Kidney epithelial cell (primary cell): ENCODE data around the gene CNTNAP1. TPM values are rescaled to one million over a fixed set of nuclear protein-coding genes. Genes with fewer than 3 reads are reported as not detected.

Source experiments
- DNase-seq: peaks from one replicate; pipeline ENCODE4 v3.0.0-alpha.2; 2010; ENCODE audit warnings: low read depth
- H3K27me3 ChIP-seq: 2 replicates; pipeline ENCODE4 v1.6.0; 2011; ENCODE audit warnings: low read length; ENCODE audit not compliant: control insufficient read depth, insufficient read depth
- H3K36me3 ChIP-seq: 2 replicates; pipeline ENCODE4 v1.5.1; 2011; ENCODE audit warnings: low read length; ENCODE audit not compliant: control insufficient read depth, insufficient read depth
- H3K4me3 ChIP-seq: 2 replicates; pipeline ENCODE4 v1.5.1; 2011; ENCODE audit warnings: low read depth, mild to moderate bottlenecking, control low read depth, low read length
- total RNA-seq: library from RNA; depleted of rRNA; stranded (reverse); fragments of >200 nt; gene quantifications from 2 replicates; pipeline ENCODE4 v1.2.3, GENCODE V29; 2015
- TF ChIP-seq, protein P1 (sequence below): IDR thresholded peaks from 2 replicates; pipeline ENCODE4 v1.5.1; 2011; ENCODE audit warnings: mild to moderate bottlenecking, moderate library complexity, low read length, control low read depth, inconsistent platforms; ENCODE audit not compliant: insufficient read depth, poor library complexity, severe bottlenecking

CNTNAP1 gene
- total RNA-seq, 1 donor from 2014 or later = 5.8 TPM

DNA sequence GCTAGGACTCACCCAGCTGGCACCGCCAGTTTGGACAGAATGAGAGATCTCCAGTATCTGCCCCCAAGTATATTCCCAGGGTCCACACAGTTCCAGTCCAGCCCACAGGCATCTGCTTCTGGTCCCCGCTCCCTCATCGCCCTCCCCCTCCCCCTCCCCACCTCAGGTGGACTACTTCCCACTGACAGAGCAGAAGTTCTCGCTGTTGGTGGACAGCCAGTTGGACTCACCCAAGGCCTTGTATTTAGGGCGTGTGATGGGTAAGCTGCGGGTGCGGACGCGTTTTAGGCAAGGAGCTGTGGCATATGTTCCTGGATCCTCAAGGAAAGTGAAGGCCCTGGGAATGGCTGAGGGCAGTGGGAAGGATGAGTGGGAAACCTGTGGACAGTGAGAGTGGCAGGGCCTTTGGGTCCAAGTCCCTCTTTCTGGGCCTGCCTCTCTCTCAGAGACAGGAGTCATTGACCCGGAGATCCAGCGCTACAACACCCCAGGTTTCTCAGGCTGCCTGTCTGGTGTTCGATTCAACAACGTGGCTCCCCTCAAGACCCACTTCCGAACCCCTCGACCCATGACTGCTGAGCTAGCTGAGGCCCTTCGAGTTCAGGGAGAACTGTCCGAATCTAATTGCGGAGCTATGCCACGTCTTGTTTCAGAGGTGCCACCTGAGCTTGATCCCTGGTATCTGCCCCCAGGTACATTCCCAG lies 14.9 kb downstream of the CNTNAP1 start:
- DNase-seq = no peak
- TF ChIP-seq, protein P1, sequence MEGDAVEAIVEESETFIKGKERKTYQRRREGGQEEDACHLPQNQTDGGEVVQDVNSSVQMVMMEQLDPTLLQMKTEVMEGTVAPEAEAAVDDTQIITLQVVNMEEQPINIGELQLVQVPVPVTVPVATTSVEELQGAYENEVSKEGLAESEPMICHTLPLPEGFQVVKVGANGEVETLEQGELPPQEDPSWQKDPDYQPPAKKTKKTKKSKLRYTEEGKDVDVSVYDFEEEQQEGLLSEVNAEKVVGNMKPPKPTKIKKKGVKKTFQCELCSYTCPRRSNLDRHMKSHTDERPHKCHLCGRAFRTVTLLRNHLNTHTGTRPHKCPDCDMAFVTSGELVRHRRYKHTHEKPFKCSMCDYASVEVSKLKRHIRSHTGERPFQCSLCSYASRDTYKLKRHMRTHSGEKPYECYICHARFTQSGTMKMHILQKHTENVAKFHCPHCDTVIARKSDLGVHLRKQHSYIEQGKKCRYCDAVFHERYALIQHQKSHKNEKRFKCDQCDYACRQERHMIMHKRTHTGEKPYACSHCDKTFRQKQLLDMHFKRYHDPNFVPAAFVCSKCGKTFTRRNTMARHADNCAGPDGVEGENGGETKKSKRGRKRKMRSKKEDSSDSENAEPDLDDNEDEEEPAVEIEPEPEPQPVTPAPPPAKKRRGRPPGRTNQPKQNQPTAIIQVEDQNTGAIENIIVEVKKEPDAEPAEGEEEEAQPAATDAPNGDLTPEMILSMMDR = no peak
- Histone ChIP-seq H3K36me3 (peaks cover 3% of the 10 kb centered on the region), H3K4me3 (no peak overlapping the region), H3K27me3 (no peaks in the 10 kb centered on the region)

DNA sequence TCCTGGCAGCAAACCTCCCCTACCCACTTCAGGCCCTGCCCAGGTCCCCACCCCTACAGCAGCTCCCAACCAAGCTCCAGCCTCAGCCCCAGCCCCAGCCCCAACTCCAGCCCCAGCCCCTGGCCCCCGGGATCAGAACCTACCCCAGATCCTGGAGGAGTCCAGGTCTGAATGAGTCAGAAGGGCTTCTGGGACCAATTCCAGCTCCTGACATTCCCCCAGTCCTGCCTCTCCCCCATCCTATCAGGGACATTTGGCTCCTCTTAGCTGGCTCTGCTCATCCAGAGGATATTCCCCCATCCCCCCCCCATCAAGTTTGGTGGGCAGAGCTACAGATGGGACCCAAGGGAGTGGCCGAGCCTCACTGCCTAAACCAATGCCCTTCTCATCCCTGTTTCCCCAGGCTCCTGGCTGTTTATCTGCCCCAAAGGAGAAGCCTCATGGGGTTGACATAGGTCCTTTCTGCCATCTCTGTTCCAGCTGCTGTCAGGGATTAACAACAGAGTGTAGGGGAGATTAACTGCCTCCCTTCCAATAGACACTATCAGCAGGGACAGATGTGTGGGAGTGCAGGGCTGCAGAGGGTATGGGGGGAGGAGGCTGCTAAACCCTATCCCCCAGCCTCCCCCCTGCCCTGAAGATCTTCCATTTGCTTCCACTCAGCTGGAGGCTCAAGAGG lies 16.5 kb downstream of the CNTNAP1 start:
- Histone ChIP-seq H3K36me3 (peaks cover 3% of the 10 kb centered on the region), H3K27me3 (no peaks in the 10 kb centered on the region)
- DNase-seq = no peak

DNA sequence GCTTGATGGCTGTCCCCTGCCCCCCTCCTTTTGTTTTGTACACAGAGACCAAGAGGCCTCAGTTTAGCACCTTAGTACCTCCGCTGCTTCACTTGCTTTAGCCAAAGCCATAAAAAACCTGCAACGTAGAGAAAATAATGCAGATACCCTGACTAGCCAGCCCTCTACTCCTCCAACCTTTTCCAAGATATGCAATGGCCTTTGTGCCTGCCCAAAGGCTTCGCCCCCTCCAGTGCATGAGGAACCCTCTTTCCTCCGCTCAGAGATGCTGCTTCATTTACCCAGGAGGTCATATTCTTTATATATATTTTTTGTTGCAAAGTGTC lies 17.0 kb downstream of the CNTNAP1 start:
- no peak overlapping the region for H3K4me3 ChIP-seq
- TF ChIP-seq, protein P1 = no peak
- DNase-seq = no peak
- no peaks in the 10 kb centered on the region for H3K27me3 ChIP-seq
- peaks cover 3% of the 10 kb centered on the region for H3K36me3 ChIP-seq

More for the DNA sequence above, 16.5 kb downstream of the CNTNAP1 start:
- no peak overlapping the region for H3K4me3 ChIP-seq
- TF ChIP-seq, protein P1 = no peak

DNA sequence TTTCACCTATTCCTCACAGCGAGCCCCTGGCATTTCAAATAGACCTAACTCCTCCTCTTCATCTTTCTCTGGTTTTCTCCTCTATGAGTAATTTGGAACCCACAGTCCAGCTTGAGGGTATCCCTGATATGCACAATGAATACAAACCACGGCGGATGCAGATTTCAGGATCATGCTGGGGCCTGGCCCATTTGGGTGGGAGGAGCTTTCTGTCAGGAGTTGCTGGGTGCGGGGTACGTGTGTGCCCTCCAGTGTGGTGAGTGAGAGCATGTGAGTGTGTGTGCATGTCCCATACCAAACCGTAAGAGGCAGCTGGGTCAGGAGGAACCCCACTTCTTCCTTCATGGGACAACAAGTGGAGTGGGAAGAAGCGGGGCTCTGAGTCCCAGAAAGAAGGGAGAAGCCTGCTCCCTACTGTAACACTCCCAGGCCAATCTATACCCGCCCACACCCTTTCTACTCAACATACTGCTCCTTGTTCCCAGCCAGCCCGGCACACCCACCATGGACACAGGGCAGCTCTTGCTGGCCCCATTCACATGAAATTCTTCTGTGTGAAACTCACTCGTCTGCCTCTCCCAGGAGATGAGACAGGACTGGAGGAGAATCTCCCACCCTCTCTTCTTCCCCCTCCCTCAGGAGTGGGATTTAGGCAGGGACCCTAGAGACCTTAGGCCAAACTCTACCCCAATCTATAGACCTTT lies 18.4 kb downstream of the CNTNAP1 start:
- TF ChIP-seq, protein P1 = no peak
- H3K36me3 ChIP-seq = peaks cover 3% of the 10 kb centered on the region
- H3K4me3 ChIP-seq = no peak overlapping the region
- no peak for DNase-seq
- H3K27me3 ChIP-seq = no peaks in the 10 kb centered on the region

DNA sequence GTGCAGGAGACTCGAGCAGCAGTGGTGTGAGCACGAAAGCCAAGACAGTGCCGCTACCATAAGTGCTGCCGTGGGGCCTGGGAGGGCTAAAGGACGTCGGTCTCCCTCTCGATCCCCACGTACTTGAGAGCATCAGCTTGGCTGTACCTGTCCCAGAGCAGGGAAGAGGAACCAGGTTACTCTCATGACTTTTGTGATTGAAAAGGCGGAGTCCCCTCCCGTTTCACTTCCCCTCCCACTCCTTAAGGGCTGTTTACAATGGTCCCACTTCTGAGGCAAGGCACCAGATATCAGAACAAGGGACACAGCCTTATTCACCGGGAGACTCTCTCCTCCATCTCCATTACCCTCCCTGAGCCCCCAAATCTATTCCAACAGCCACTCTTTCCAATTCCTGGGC lies 20.1 kb downstream of the CNTNAP1 start:
- H3K36me3 ChIP-seq = peaks cover 4% of the 10 kb centered on the region
- H3K27me3 ChIP-seq = no peaks in the 10 kb centered on the region
- DNase-seq = no peak
- TF ChIP-seq, protein P1 = no peak
- no peak overlapping the region for H3K4me3 ChIP-seq
